ENCODE results near the gene EDIL3.
"Not testable (repeated sequence)": the region's sequence is repeated elsewhere in the genome, so short reads cannot be mapped to it uniquely, and the experiment has no call there.

EDIL3 gene

DNA sequence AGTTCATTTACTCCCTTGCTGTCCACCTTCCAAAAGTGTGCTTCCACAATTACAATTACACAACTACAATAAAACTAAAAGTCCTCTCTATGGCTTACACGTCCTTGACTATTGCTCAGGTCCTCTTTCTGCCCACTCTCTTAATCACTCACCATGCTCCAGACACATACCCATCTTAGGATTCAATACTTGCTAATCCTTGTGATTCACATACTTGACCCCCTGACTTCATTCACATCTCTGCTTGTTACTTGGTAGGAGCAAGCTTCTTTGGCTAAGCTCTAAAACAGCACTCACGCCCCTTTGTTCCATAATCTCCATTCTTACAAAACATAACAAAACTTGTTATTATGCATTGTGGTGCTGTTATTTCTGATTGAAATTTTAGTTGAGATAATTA, 215.8 kb downstream of the EDIL3 start:
- DNase-seq (ENCODE audit: low read depth in 2 of 2) = no peak

DNA sequence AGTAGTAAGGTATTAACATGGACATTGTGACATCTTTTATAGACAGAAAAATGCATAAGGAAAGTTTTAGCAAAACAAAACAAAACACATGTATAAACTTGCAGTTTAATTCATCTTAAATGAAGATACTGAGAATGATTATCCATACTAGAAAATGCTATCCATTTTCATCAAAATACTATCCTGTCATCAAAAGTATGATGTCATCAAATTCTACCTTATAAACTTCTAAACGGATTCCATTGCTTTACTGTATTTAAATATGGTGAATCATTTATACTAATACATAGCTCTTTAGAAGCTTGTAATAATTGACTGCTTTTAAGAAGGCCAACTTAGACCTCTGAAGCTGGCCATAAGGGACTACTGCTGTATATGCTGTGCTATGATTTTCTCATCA, 221.0 kb downstream of the EDIL3 start:
- DNase-seq (ENCODE audit: low read depth in 2 of 2) = no peak

DNA sequence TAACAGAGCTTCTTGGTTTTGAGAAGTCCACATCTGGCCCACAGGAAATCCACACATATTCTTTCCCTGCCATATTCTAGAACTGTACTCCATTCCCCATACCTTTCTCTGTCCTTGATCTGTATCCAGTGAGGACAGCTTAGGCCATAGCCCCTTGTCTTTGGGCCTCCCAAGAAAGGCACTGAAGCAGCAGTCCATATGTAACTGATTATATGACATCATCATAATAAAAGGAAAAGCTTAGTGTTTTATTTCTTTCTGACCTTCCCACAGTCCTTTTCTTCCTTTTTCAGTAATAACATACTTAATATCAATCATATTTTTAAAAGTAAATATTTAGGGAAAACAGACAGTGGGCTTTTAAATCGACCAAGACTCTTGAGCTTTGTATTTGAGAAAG, 222.0 kb downstream of the EDIL3 start:
- no peak for DNase-seq (ENCODE audit: low read depth in 2 of 2)

DNA sequence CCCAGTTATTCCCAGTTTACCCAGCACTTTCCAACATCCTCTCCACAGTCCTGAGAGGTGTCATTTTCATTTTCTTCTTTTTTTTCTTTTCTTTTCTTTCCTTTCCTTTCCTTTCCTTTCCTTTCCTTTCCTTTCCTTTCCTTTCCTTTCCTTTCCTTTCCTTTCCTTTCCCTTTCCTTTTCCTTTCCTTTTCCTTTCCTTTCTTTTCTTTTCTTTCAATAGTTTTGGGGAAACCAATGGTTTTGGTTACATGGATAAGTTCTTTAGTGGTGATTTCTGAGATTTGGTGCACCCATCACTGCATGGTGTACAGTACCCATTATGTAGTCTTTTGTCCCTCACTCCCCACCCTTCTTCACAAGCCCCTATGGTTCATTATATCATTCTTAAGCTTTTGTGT, 224.0 kb downstream of the EDIL3 start:
- DNase-seq (ENCODE audit: low read depth in 2 of 2) = not testable (repeated sequence)

DNA sequence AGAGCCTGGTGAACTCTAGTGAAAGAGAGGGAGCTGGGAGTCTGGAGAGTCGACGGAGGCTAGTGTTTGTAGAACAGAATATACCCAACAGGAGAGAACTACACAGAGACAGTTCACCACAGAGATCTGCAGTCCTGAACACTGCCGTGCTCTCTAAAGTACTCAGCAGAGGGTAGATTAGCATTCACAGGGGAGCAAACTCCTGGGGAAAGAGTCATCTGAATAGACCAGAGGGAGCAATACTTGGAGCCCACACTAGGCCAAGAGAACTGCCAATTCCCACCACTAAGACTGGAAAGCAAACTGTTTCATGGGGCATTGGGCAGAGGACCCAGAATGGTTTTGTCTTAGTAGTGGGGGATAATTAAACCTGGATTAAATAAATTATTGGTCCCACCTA, 235.6 kb downstream of the EDIL3 start:
- DNase-seq (ENCODE audit: low read depth in 2 of 2) = no peak

DNA sequence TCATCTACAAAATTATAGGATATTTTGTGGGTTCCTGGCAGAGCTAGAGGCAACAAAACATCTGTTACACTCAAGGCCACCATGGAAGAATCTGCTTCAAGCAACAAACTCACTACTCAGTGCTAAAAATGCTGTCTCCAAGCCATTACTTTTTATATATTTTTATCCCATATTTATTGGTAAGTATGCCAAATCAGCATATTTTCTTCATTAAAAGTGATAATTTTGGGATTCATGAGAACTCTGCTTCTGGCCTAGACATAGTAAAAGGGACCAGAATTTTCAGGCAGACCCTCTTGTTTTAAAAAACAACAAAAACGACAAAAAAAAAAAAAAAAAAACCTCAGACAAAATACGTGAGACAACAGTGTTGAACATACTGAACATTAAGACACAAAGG, 236.0 kb downstream of the EDIL3 start:
- no peak for DNase-seq (ENCODE audit: low read depth in 2 of 2)

DNA sequence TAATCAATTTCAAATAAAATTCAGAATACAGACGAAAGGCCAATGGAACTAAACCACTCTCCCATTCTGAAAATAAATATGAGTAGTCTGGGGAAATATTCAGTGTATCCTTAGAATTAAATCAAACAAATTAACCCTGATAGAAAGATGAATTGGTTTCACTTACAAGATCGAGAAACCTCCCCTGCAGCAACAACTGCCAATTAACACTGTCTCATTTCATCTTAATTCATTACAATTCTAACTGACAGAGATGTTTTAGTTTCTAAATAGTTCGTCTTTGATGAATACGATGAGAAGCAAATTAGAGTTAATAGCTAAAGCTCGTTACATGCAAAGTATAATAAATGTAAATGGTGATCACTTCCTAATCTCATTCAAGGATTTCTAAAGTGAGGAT, 247.1 kb downstream of the EDIL3 start:
- no peak for DNase-seq (ENCODE audit: low read depth in 2 of 2)

DNA sequence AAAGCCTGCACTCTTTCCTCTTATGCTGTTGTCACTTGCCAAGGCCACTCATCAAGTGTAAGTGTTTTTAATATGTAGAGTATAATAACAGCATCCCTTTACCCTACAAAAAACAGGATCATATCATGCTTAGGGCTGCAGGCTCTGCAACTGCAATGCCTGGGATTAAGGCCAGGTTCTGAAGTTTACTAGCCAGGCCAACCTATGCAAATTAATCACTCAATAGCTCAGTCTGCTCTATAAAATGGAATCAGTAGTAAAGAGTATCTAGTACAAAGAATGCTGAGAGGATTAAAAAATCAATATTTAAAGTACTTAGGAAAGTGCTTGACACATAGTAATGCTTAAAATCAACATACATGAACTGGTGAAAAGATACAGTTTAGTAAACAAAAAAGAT, 253.3 kb downstream of the EDIL3 start:
- DNase-seq (ENCODE audit: low read depth in 2 of 2) = no peak

DNA sequence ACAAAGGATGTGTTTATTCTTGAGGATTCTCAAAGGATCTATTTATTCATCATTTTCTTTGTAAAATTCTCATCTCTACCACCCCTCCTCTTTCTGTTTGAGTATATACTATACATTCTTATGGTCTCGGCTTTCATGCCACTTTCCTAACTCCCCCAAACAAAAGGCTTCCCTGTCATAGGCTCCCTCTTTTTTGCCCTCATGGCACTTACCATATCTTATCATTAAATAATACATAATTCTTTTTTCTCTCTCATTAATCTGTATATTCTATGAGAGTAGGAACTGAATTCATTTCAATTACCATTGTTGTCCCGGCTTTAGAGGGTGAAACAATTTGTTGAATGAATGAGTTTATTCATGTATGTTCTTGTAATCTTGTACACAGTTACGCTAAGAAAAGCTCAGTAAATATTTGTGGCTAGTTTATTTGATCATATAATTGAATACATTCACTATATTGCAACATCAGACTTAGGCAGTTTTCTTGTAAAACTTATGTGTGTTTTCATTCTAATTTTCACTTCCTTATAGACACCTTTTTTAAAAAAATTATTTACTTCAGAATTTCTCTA, 254.6 kb downstream of the EDIL3 start:
- DNase-seq (ENCODE audit: low read depth in 2 of 2) = no peak

DNA sequence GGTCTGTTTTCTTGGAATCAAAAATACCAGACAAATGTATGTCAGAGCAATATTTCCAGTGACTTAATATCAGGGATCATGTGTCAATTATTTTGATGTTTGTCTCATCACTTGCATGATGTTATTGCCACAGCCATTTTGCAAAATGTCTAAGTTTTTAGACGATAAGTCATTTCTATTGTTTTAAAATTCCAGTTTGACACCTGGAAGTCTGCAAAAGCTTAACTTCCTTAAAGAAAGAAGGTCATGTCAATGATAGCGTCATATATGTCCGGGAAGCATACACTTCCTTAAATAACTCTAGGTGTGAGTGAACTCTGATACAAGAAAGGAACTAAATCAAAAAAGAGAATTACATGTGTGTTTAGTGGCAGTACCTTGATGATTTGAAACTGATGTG, 259.5 kb downstream of the EDIL3 start:
- no peak for DNase-seq (ENCODE audit: low read depth in 2 of 2)

DNA sequence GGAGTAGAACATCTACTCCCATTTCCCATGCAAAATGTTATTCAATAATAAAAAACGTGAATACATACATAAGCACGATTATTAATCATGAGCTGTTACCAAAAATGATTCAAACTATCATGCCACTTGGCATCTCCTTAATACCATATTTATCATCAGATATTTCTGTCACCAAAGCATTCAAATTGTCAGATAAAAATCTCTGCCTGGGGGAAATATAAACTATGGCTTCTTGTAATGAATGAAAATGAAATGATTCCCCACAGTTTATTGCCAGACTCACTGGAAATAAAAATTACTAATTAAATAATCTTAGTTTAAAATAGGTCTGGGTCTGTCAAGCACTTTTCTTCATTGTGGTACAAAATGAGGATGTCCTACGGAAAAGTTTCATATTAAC, 265.4 kb downstream of the EDIL3 start:
- no peak for DNase-seq (ENCODE audit: low read depth in 2 of 2)

DNA sequence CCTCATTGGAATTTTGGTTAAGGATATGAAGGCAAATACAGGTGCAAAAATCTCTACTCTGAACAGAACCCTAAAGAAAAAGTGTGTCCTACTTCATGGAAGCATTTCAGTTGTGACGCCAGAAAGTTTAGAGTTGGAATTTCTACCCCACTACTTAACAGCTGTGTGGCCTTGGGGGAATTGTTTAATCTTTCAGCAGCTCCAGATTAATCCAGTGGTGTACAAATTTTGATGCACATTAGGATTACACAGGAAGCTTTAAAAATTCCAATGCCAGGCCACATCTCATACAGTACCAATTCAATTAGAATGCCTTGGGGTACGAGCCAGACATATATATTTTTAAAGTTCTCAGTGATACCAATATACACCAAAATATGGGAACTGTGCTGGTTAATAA, 266.1 kb downstream of the EDIL3 start:
- DNase-seq (ENCODE audit: low read depth in 2 of 2) = no peak

DNA sequence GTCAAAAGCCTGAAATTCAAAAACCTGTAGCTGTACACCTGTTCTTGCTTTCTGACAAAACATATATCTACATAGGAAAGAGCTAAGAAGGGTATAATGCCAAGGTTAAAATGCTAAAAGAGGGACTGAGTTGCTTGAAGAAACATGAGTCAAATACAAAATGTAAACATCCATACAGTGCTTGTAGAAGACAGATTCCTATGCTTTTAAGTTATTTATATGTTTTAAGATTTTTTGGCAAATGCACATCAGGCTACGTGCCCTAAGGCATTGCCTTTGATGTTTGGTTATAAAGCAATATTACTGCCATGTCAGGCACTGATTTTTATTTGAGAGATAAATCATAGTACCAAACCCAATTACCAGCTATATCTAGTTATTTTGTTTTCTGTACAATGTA, 269.0 kb downstream of the EDIL3 start:
- no peak for DNase-seq (ENCODE audit: low read depth in 2 of 2)

DNA sequence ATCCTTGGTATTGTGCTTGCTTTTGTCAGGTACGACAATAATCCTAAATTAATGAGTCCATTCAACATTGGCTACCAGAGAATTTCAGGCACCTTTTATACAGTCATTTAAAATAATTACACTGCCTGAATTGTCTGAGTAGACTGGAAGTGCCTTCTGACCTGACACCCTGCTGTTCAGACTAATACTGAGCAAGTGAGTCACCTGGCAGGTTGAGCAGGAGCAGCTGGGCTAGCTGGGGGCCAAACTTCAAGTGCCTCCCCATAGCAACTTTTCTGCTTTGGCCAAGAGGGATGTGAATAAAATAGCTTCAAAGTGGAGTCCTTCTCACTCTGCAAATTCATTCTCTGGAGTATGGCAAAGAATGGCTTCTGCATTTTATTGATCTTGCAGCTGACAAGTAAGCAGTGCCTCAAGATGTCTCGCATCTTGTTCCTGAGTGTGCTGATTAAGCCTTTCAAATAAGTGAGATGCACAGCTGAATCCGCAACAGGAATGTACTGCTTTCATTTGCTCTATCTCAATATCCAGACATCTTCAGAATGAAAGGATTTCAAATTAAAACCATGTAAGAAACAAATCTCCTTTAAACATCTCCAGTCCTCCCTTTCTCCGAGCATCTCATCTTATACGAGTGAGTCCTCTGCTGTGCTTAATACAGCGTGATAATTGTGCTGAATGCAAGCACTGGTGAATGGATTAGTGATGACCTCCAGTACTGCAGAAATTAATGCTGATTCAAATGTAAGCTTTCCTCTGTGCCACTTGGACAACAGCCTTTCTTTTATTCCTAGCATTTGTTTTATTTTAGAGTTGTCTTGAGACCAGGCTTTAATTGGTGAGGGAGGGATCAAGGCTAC, 271.2 kb downstream of the EDIL3 start:
- DNase-seq (ENCODE audit: low read depth in 2 of 2) = no peak

DNA sequence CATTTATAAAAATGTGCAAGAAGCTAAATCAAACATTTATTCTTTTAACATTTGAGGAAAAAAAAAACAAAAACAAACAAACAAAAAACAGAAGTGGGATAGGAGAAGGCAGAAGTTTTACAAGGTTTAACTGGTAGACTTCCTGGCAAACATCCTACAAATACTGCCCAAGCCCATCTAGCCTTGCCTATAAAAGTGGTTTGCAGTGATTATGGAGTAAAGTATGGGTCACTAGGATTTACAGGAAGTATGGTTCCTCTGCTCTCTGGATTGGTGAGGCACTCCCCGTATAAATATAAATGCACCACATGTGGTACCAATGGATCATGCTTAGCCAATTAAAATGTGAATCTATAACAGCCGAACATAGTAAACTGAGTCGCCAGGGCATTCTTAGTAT, 291.9 kb downstream of the EDIL3 start:
- DNase-seq (ENCODE audit: low read depth in 2 of 2) = no peak

DNA sequence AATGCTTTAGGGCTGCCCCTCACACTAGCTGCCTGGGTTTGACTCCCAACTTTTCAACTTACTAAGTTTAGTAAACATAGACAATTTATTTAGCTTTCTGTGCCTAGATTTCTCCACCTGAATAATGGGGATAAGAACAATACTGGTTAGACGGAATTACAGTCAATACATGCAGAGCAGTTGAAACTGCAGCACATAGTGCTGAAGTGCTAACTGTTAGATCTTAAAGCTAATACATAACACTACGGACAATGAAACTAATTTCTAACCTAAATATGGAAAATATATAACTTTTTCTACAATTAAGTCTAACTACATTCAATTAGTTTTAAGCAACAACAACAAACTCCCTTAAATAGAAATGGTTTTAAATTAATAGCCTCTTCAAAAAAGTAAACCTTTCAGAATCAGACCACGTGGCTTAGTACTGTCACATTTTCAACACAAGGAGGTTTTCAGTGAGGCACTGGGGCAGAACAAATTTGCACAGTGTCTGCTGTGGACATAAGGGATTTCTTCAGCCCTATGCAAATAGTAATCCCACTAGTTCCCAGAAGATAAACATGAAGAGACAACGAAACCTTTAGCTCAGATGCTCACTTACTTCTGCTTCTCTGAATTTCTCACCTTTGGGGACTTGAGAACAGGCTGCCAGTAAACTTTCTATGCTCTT, 293.4 kb downstream of the EDIL3 start:
- DNase-seq (ENCODE audit: low read depth in 2 of 2) = no peak

DNA sequence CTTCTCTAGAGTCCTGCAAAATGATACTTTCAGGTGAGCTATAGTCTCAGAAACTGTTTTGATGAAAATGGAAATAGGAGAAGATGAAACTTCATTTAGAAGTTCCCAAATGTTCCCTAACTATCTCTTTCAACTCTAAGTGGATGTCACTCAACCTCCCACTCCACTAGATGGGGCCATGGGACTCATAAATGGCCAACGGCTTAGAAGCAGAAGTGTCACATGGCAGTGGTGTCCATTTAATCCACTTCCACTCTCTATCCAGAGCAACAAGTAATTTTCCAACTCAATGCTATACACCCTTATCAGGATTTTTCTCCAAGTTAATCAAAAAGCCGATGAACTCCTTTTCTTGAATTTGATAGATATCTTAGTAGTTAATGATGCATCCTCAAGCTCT, 295.7 kb downstream of the EDIL3 start:
- no peak for DNase-seq (ENCODE audit: low read depth in 2 of 2)

DNA sequence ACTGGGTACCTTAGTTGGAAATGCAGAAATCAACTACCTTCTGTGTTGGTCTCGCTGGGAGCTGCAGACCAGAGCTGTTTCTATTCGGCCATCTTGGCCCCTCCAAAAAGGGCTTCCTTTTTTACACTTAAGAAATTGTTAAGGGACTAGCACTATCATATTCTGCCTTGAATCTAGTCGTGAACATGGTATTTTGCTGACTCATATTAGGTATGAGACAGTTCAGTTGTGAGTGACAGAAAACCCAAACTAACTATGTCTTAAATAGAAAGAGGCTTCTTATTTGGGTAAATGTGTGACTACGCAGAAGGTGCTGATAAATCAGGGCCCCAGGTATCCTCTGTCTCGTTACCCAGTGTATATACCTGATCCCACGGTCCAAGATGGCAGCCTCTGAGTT, 298.2 kb downstream of the EDIL3 start:
- no peak for DNase-seq (ENCODE audit: low read depth in 2 of 2)

DNA sequence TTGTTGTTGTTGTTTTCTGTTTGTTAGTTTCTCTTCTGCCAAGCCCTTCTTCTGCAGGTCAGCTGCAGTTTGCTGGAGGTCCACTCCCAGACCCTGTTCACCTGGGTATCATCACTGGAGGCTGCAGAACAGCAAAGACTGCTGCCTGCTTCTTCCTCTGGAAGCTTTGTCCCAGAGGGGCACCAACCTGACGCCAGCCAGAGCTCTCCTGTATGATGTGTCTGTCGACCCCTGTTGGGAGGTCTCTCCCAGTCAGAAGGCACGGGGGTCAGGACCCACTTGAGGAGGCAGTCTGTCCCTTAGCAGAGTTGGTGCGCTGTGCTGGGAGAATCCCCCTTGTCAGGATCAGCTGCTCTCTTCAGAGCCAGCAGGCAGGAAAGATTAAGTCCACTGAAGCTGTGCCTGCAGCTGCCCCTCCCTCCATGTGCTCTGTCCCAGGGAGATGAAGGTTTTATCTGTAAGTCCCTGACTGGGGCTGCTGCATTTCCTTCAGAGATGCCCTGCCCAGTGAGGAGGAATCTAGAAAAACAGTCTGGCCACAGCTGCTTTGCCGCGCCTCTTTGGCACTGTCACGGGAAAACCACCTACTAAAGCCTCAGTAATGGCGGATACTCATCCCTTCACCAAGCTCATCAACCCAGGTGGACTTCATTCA, 299.2 kb downstream of the EDIL3 start:
- DNase-seq (ENCODE audit: low read depth in 2 of 2) = no peak

DNA sequence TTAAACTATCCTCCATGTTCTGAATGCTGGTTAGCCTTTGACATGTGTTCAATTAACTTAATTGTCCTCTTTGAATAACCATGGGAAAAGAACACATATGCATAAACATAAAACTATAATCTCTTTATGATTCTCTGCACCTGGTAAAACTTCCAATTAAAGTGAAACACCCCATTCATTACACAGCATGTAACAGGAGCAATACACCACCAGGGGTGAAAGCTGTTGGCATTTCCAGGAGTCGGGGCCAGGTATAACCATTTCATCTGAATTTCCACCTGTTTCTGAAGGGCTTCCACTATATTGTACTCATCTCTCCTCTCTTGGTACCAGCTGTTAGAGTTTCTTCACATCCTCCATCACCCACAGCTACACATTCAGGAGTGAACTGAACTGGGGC, 303.8 kb downstream of the EDIL3 start:
- no peak for DNase-seq (ENCODE audit: low read depth in 2 of 2)

DNA sequence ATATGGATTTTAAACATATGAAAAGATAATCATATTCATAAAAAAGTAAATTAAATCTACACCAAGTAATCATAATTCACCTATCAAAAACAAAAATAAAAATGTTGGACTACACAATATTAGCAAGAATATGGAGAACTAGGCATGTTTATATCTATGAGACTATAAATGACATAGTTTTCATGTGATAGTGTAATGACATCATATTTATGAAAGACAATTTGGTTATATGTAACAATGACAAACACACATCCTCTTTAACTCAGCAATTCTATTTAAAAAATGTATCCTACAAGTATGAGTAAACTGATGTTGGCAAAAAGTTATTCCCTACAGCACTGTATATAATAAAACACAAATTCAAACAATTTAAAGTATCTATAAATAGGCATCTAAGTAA, 312.3 kb downstream of the EDIL3 start:
- no peak for DNase-seq (ENCODE audit: low read depth in 2 of 2)

DNA sequence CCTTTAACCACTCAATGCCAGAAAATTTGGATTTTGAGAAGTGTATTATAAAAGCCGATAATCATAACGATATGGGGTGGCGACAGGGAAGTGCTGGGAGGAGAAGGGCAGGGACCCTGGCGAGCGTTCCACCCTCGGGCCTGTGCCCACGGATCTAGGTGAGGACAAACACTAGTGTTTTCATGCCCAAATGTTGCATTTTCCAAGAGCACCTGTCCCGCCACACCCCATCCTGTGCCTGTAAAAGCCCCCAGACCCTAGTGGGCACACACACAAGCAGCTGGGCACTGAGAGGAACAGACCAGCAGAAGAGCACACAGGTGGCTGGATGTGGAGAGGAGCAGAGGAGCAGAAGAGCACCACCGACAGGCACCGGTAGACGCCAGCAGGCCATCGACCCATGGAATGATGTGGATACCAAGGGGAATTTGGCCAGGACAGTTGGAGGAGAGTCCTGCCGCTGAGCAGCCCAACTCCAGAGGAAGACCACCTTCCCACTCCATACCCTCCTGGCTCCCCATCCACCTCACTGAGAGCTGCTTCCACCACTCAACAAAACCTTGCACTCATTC, 315.0 kb downstream of the EDIL3 start:
- DNase-seq (ENCODE audit: low read depth in 2 of 2) = no peak

Data from stimulated activated CD8-positive, alpha-beta memory T cell treated with anti-CD3 and anti-CD28 coated beads, Interleukin-15, amount 100 ng/mL, for 4 hours (primary cell).